HG02798 (cell line): ENCODE results near the gene PLA2G2C.
"Not testable (repeated sequence)": the region's sequence is repeated elsewhere in the genome, so short reads cannot be mapped to it uniquely, and the experiment has no call there.

Experiments
- ATAC-seq: cut with Tn5 transposase; IDR thresholded peaks from one replicate; pipeline ENCODE4 v1.9.1; 2021; ENCODE audit warnings: mild to moderate bottlenecking; ENCODE audit not compliant: unreplicated experiment, poor library complexity

The PLA2G2C gene

DNA sequence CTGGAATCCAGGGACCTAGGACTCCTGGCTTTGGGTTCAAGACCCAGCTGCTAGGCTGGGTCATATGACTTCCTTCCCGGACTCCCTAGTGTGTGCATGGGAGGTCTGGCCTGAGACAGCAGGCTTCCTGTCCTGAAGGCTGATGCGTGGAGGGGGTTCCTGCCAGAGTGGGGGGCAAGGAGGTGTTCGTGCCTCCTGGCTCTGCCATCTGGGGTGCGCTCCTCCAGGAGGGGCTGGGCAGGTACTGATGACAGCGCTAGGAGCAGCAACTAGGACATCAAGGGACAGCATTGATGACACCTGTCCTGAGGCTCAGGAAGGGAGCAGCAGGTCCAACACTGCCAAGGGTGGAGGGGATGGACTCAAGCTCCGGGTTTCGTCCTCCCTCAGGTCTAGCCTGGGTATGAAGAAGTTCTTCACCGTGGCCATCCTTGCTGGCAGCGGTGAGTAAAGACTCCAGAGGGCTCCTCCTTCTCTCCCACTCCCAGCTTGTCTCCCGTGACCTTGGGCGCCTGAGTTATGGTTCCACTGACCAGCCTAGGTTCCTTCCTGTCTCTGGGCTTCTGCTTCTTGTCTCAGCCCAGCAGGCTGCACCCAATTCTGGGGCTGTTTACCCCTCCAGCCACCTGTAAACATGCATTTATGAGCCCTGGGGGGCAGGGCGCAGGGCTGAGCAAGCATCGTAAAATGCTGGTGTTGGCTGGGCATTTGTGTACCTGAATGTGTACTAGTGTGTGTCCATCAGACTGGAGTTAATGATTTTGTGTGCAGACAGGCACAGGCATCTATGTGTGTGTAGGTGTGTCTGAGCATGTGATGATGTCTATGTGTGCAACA is 46.3 kb downstream of the PLA2G2C start:
- no peak for ATAC-seq

DNA sequence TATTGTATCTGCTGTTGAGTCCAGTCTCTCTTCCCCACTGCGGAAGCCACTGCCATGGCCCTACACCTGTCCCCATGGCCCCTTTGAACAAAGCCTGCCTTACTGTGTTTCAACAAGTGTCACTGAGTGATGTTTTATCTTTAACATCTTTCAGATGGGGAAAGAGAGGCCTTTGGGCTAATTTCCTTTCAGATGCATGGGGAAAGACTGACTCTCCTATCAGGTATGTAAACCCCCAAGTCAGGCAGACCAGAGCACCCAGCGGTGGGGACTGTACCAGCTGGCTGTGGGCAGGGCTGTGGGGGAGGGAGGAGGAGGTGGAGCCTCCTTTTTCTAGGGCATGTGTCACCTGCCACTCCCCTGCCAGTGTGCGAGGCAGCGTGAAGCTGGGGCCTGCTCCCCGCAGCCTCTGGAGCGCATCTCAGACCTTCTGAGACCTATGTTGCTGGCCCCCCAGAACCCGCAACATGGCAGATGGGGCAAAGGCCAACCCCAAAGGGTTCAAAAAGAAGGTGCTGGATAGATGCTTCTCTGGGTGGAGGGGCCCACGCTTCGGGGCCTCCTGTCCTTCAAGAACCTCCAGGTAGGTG is 47.3 kb downstream of the PLA2G2C start, which contains the start of gene PLA2G2F:
TSS of gene PLA2G2F (plus strand) at position 363 of the 590 bp plus-strand sequence. CDS start at position 468, 105 bp downstream.
- ATAC-seq: no peak

DNA sequence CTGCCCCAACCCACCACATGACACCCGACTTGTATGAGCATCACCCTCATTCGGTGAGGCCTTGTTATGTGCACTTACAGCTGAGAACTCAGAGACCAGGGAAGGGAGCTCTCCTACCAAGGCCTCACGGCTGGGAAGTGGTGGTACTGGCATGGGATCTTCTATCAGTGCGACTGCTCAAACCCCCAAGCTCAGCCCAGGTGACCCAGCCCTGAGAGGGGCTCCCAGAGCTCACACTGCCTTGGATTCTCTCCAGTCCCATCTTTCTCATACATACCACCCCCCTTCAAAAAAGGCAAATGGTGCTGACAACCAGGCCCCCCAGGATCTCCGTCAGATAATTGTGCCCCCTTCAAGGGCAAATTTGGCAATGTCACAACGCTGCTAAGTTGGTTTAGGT is 48.0 kb downstream of the PLA2G2C start:
- no peak for ATAC-seq

DNA sequence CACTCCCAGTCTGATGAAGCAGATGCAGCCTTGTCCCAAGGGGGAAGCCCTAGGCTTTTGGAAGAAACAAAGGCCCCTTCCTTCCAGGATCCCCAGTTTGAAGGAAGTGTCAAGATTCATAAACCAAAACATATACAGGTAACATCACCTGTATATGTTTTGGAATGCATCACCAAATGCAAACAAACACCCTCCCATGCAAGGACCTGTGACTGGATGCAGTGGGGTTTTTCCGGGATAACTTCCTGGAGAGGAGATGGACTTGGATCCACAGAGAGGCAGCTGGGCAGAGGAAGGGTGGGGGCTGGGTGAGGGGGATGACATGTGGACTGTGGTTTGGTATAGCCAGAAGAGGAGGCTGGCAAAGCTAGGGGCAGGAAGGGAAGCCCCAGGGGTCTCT is 48.7 kb downstream of the PLA2G2C start:
- no peak for ATAC-seq

DNA sequence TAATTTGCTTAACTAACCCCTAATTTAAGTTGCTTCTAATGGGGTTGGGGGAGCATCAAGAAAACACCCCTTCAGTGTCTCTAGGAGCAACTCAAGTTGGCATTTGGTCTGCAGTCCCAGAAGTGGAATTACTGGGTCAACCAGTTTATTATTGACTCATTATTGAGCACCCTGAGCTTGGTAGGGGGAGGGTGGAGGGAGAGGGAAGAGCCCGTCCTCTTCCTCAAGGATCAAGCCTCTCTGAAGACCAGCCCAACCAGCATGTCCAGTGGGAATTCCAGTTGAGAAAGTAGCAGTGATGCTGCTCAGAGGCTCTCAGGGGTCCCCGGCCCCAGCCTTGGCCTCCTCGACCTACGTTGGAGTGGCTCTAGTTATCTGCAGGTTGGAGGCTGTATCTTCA is 49.3 kb downstream of the PLA2G2C start:
- ATAC-seq: no peak

DNA sequence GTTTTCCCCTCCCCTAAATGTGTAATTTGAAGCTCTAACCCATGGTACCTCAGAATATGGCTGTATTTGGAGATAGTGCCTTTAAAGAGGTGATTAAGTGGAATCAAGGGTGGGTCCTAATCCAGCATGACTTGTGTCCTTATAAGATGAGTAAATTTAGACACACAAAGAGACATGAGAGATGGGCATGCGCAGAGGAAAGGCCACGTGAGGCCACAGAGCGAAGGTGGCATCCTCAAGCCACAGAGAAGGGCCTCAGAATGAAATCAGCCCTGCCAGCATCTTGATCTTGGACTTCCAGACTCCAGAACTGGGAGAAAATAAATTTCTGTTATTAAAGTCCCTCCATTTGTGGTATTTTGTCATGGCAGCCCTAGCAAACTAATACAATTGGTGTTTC is 50.1 kb downstream of the PLA2G2C start:
- ATAC-seq: no peak

DNA sequence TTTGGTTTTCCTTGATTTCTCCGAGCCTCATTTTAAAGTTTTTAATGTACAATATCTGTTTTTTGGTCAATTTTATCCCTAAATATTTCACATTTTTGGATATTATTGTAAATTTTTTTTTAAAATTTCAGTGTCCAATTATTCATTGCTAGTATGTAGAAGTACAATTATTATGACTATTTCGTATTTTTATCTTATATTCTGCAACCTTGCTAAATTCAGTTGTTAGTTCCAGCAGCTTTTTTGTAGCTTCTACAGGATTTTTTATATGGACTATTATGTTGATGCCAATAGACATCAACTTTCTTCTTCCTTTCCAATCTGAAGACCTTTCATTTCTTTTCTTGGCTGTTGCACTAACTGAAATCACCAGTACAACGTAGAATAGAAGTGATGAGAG is 51.3 kb downstream of the PLA2G2C start:
- ATAC-seq: no peak

DNA sequence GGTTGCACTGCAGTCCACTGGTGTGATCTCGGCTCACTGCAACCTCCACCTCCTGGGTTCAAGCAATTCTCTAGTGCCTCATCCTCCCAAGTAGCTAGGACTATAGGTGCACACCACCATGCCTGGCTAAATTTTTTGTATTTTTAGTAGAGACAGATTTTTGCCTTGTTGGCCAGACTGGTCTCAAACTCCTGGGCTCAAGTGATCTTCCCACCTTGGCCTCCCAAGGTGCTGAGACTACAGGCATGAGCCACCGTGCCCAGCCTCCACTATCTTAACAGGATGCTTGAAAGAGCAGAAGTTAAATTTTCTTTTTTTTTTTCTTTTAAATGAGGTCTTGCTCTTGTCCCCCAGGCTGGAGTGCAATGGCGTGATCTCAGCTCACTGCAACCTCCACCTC is 55.8 kb downstream of the PLA2G2C start:
- not testable (repeated sequence) for ATAC-seq

DNA sequence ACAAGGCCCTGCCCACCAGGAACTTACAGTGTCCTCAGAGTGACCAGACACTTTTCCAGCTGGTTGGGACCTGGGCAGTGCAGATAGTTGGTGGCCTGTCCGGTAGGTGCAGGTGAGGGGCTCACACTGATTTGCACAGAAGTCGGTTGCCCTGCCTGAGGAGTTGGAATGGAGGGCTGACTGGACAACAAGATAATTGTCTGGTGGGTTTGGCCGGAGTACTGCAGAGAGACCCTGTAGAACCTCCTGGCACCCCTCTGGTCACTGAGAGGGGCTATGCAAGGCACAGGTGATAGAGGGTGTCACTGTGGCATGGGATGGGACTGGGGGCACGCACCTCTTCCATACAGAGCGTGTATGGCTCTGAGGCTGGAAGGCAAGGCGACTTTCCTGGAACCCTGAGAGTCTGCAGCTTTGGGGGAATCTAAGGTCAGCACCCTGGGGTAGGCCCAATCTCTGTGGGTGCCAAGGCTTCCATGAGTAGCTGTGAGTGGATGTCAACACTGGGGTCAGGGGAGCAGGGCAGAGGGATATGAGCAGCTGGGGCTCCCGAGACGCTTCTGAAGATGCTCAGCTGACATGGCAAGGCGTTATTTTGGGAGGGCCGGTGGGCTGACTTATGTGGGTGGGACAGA is 59.4 kb downstream of the PLA2G2C start:
- no peak for ATAC-seq

DNA sequence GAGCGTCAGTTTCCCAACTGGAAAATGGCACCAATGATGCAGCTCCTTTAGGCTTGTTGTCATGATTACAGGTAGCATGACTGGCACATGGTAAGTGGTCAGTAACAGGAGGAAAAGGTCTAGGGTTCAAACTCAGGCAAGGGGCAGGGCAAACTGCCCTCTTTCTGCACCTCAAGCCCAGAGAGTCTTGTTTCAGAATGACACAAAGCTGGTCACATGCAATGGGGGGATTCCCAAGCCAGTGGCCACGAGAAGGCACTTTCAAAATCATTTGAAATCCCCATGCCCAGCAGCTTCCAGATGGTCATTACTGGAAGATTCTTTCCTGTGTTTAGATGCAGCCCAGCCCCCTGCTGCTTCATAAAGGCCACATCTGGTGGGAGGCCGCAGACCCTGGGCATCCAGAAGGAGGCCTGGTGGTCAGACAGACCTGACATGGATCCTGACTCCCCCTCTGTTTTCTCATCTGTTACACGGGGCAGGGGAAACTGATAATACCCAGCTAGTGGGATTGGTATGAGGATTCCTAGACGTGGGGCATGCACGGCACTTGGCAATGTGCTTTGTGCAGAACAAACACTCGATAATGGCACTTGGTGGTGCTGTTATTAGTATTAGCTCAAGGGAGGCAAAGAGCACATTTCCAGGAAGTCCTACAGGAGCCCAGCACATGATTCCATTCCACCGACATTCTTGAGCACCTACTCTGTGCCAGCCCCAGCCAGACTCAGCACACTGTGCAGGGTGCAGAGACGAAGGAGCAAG is 60.1 kb downstream of the PLA2G2C start:
- peak; percentile 59 for ATAC-seq

DNA sequence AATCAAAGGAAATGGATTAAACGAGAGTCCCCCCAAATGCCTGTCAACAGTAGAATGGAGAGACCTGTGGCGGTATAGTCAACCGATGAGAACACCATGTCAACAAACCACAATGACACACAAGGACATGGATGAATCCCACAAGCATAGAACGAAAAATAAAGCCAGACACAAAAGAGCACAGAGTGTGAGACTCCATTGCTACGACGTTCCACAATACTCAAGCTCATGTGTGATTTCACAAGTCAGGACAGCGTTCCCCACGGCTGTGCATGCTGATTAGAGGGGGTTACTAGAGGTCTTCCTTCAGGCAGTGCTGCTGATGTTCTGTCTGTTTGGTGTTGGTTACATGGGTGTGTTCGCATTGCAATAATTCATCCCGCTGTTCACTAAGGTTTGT is 61.2 kb downstream of the PLA2G2C start:
- ATAC-seq: no peak

DNA sequence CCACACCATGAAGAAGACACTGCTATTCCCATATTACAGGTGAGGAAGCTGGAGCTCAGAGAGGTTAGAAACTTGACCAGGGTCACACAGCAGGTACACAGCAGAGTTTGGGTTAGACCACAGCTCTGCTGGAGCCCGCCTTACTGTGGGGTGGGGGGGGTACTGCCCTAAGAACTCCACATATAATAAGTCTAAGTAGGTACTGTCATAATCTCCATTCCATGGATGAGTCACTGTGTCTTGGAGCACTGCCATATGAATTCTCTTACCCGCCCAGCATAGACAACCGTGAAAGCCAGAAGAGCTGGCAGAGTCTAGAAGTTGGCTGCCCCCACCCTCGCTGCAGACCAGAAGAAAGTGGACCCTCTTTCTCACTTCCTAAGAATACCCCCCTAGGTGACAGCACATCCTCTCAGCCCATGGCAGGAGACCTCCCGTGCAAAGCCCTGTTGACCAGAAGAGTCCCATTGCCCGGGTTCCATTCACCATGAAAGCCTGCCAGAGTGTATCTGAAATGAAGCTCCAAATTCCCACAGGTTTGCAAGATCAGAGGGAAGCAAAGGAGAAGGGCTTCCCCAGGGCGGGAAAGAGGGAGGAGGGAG is 61.8 kb downstream of the PLA2G2C start:
- ATAC-seq: no peak

DNA sequence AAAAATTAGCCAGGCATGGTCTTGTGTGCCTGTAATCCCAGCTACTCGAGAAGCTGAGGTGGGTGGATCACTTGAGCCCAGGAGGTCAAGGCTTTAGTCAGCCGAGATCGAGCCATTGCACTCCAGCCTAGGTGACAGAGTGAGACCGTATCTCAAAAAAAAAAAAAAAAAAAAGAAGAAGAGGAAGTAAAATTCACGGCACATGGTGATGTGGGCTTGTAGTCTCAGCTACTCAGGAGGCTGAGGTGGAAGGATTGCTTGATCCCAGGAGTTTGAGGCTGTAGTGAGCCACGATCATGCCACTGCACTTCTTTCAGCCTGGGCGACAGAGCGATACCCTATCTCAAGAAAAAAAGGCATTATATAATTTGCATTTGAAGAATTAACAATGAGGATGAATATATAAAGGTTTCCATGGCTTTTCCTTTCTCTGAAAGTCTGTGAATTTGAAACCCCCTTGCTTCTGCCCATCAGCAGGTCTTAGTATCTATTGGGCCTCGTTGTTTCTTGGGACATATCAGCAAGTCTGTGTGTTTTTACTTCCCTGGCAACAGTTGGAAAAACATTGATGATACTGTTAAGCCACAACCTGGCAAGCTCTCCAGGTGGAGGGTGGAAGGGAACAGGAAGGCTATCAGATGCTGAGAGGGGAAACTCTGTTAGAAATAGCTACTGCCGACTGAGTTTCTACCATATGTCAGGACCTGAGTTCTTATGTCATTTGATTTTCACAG is 62.4 kb downstream of the PLA2G2C start:
- no peak for ATAC-seq

DNA sequence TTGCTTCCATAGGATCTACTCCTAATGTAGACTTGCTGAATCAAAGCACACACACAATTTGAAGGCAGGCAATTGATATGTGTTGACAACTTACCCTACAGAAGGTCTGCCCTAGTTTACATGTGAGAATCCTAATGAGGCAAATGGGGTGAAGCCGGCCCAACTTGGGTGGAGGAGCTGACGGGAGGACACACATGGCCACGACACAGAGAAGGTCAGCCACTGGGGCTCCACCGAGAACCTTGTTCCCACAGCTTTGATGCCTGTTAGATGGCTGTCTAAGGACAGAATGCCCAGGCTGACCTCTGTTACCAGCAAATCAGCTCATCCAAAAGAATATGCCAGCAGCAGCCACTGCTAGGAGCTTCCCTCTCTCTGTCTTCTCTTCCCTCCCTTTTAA is 65.5 kb downstream of the PLA2G2C start:
- ATAC-seq: no peak

DNA sequence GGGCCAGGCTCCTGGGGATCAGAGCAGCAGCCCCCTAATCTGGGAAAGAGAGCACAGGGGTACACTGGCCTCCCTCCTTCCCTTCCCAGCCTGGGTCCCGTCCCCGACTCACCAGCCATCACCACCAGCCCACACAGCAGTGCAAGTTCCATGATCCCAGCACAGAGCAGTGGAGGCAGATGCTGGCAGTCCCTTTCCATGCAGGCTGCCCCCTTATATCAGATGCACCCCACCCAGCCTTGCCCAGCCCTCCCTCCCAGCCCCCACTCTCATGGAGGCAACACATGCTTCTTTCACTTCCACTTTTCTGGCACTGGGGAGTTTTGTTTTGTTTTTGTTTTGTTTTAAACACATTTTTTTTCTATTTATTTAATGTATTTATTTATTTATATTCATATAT is 67.0 kb downstream of the PLA2G2C start, which contains the start of gene PLA2G2D:
TSS of gene PLA2G2D (minus strand) at position 190 of the 400 bp plus-strand sequence. CDS start at position 152, 38 bp downstream.
- no peak for ATAC-seq

DNA sequence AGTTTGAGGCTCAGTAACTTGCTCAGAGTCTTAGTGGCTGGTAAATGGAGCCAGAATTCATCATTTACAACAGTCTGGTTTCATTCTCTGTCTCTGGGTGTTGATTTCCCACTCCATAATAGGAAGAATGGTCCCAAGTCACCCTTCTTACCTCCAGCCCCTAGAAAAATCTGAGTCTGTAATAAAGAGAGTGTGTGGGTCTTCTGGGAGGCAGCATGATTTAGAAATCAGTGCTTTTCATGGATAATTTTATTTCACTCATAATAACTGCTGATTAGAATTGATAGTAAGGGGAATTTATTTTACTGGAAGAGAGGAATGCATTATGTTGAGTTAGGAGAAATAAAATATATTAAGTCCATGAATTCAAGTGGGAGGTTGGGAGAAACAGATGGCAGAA is 69.1 kb downstream of the PLA2G2C start:
- no peak for ATAC-seq

DNA sequence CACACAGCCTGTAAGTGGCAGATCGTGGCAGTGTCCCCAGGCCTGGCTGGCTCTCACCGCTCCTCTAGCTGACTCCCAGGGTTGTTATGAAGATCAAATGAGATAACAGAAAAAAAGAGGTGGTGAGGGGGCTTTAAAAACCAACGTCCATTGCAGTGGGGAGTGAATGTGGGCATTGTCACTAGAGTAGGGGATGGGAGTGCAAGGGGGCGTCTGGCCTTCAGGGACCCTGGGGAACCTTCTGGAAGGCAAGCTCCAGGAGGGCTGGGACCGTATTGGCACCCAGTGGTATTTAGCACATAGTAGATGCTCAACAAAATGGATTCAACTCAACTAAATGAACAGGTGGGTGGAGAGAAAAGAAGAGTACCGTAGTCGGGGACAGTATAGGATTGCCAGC is 70.4 kb downstream of the PLA2G2C start:
- ATAC-seq: no peak

DNA sequence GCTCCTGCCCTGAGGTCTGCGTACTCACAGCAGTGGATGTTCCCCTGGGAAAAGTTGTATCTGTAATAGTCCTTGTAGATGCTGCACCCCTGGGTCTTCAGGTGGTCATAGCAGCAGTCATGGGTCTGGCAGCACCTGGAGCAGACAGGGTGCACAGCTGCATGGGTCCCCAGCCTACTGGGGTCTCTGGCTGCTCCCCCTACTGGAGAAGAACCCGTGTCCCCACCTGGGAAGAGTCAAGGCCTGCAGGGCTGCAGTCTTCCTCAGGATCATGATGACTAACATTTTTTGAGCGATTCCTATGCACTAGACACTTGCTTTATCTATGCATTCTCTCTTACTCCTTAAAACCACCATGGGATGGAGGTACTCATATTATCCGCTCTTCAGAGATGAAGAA is 70.8 kb downstream of the PLA2G2C start:
- no peak for ATAC-seq

DNA sequence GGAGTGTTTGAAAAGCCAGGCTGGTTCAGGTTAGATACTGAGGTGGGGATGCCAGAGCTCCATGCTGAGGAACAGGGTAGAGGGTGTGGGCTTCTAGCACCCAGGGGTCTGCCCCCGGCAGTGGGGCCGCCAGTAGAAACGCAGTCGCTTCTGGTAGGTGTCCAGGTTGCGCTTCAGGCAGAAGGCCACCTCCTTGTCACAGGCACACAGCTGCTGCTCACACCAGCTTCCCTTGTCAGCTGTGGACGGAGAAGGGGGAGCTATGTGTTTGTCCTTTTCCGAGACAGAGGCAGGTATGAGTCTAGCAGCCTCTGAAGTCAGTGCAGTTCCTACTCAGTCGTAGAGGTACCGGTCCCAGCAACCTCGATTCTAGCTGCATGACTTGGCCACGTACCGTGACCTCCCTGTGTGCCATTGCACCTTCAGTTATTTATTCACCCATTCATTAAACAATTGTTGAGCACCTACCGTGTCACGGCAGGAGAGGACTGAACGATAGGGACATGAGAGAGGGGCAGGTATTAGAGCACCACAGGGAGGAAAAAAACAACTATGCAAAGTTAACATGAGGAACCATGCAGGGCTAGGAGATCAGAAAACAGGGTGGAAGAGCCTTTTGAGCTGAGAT is 72.2 kb downstream of the PLA2G2C start:
- no peak for ATAC-seq
